ENCODE data around the gene ARHGAP8. TPM values are rescaled to one million over a fixed set of nuclear protein-coding genes. Genes with fewer than 3 reads are reported as not detected.

Gene ARHGAP8
- polyA plus RNA-seq, 2 donors, result 7.2 to 11.2 TPM

DNA sequence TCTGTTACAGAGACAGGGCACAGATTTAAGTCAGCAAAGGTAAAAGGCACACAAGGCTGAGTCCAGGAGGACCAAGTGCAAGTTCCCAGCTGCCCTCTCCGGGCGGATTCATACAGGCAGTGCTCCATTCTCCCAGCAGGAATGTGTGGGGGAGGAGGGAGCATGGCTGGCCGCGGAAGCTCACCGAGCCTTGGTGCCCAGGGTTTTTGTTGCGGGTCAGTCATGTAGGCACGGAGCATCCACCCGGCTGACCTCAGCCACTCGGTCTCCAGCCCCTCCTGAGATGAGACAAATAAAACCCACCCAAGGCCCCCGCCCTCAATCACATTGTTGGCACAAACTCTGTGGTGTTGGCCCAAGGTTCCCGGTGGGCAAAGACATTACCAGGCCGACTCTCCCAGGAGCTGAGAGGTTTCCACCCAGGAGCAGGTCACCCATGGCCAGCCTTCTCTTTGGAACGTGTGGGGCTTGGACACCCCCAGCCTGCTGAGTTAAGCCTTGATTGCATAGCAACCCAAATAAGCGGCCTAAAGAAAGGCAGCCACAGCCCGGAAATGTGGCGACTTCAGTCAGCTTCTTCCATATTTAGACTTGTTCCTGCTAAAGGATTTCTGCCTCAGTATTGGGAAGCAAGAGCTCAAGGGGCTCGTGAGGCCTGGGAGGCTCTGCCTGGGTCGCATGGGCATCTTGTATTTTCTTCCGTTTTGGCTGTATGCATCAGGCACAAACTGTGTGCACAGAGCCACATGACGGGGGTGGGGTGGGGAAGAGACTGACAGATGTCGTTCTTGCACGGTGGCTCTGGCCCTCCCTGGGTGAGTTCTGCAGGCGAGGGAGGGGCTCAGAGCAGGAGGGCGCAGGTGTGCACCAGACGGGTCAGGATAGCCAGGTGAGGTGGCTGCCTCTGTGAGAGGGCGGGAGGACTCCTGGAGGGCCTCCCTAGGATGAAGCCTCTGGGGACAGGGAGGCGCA, 63.0 kb downstream of the ARHGAP8 start:
- Histone ChIP-seq H3K4me3 (ENCODE audit: low read depth in 1 of 2, low read length in 2 of 2) (no peak overlapping the region), H3K27ac (ENCODE audit: low read depth in 2 of 2, low read length in 1 of 2) (no peak overlapping the region), H3K4me1 (ENCODE audit: control insufficient read depth in 2 of 2, insufficient read depth in 2 of 2, low read length in 1 of 2) (no peaks in the 10 kb centered on the region), H3K9me3 (ENCODE audit: control insufficient read depth in 2 of 2, insufficient read depth in 1 of 2, low read depth in 1 of 2, low read length in 1 of 2) (no peaks in the 10 kb centered on the region), H3K27me3 (ENCODE audit: control insufficient read depth in 1 of 2, insufficient read depth in 2 of 2, low read length in 2 of 2) (no peaks in the 10 kb centered on the region), H3K36me3 (ENCODE audit: control insufficient read depth in 2 of 2, insufficient read depth in 2 of 2, low read length in 1 of 2) (no peaks in the 10 kb centered on the region)
- 83 to 88% methylated on average over 27 of the region's 27 CpGs for WGBS, 2 donors

DNA sequence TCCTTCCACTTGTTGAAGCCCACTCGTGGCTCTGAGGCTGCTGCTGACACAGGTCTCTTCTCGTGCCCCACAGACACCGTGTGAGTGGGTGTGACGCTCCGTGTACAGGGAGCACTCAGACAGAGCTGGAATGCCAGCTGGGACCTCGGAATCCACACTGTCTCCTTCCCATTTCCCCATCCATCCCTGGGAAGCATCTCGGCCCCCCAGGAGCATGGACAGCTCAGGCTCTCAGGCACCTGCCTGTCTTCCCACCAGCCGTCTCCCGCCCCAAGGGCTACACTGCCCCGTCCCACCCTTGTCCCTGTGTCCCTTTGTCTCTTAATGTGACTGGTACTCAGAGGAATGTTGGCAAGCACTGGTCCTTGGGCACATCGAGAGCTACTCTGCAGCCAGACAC, 63.8 kb downstream of the ARHGAP8 start:
- Histone ChIP-seq H3K4me1 (ENCODE audit: control insufficient read depth in 2 of 2, insufficient read depth in 2 of 2, low read length in 1 of 2) (no peaks in the 10 kb centered on the region), H3K4me3 (ENCODE audit: low read depth in 1 of 2, low read length in 2 of 2) (no peak overlapping the region), H3K36me3 (ENCODE audit: control insufficient read depth in 2 of 2, insufficient read depth in 2 of 2, low read length in 1 of 2) (no peaks in the 10 kb centered on the region), H3K27ac (ENCODE audit: low read depth in 2 of 2, low read length in 1 of 2) (no peak overlapping the region), H3K9me3 (ENCODE audit: control insufficient read depth in 2 of 2, insufficient read depth in 1 of 2, low read depth in 1 of 2, low read length in 1 of 2) (no peaks in the 10 kb centered on the region), H3K27me3 (ENCODE audit: control insufficient read depth in 1 of 2, insufficient read depth in 2 of 2, low read length in 2 of 2) (no peaks in the 10 kb centered on the region)
- 68 to 76% methylated on average over 11 of the region's 11 CpGs for WGBS, 2 donors

DNA sequence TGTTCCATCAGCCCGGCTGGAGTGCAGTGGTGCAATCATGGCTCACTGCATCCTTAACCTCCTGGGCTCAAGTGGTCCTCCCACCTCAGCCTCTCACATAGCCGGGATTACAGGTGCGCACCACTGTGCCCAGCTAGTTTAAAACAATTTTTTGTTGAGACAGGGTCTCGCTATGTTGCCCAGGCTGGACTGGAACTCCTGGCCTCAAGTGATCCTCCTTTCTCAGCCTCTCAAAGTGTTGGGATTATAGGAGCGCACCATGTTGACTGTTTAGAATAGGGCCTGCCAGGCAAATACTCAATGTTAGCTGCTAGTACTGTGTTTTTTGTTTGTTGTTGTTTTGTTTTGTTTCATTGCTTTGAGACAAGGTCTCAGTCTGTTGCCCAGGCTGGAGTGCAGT, 66.4 kb downstream of the ARHGAP8 start:
- Histone ChIP-seq H3K27me3 (ENCODE audit: control insufficient read depth in 1 of 2, insufficient read depth in 2 of 2, low read length in 2 of 2) (no peaks in the 10 kb centered on the region), H3K4me3 (ENCODE audit: low read depth in 1 of 2, low read length in 2 of 2) (no peak overlapping the region), H3K9me3 (ENCODE audit: control insufficient read depth in 2 of 2, insufficient read depth in 1 of 2, low read depth in 1 of 2, low read length in 1 of 2) (no peaks in the 10 kb centered on the region), H3K36me3 (ENCODE audit: control insufficient read depth in 2 of 2, insufficient read depth in 2 of 2, low read length in 1 of 2) (peaks cover 0 to 3% of the 10 kb centered on the region in 2 donors), H3K4me1 (ENCODE audit: control insufficient read depth in 2 of 2, insufficient read depth in 2 of 2, low read length in 1 of 2) (peaks cover 0 to 2% of the 10 kb centered on the region in 2 donors), H3K27ac (ENCODE audit: low read depth in 2 of 2, low read length in 1 of 2) (no peak overlapping the region)
- 92 to 95% methylated on average over 5 of the region's 5 CpGs for WGBS, 2 donors

DNA sequence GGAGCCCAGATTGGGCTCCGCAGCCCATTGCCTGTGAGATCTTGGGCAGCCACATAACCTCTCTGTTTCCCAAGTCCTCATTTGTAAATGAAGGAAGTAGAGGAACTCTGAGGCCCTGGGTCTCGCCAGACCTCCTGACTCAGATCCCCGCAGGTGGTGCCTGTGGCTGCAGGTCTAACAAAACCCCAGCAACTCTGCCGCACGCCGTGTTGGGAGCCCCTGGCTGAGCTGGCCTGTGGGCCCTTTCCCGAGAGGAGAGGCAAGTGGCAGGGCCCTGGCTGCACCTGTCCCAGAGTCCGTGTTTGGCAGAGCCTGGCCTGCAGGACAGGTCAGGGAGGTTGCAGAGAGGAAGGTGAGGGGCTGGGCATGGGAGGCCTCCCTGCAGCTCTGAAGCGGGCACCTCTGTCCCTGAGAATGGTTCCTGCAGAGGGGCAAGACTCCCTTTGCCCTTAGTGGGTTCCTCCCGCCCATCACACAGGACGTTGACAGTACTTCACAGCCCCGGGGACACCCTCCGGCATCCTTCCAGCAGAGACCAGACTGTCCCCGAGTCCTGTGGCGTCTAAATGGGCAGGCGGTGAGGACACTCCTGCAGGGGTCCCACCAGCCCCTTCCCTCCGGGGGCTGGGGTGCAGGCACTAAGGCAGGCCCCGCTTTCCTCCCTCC, 67.7 kb downstream of the ARHGAP8 start:
- H3K9me3 ChIP-seq (ENCODE audit: control insufficient read depth in 2 of 2, insufficient read depth in 1 of 2, low read depth in 1 of 2, low read length in 1 of 2), result no peaks in the 10 kb centered on the region
- H3K27ac ChIP-seq (ENCODE audit: low read depth in 2 of 2, low read length in 1 of 2), result no peak overlapping the region
- H3K27me3 ChIP-seq (ENCODE audit: control insufficient read depth in 1 of 2, insufficient read depth in 2 of 2, low read length in 2 of 2), result no peaks in the 10 kb centered on the region
- peaks cover 0 to 2% of the 10 kb centered on the region in 2 donors for H3K4me1 ChIP-seq (ENCODE audit: control insufficient read depth in 2 of 2, insufficient read depth in 2 of 2, low read length in 1 of 2)
- H3K36me3 ChIP-seq (ENCODE audit: control insufficient read depth in 2 of 2, insufficient read depth in 2 of 2, low read length in 1 of 2), result peaks cover 0 to 3% of the 10 kb centered on the region in 2 donors
- 76 to 79% methylated on average over 18 of the region's 18 CpGs for WGBS, 2 donors
- H3K4me3 ChIP-seq (ENCODE audit: low read depth in 1 of 2, low read length in 2 of 2), result no peak overlapping the region

DNA sequence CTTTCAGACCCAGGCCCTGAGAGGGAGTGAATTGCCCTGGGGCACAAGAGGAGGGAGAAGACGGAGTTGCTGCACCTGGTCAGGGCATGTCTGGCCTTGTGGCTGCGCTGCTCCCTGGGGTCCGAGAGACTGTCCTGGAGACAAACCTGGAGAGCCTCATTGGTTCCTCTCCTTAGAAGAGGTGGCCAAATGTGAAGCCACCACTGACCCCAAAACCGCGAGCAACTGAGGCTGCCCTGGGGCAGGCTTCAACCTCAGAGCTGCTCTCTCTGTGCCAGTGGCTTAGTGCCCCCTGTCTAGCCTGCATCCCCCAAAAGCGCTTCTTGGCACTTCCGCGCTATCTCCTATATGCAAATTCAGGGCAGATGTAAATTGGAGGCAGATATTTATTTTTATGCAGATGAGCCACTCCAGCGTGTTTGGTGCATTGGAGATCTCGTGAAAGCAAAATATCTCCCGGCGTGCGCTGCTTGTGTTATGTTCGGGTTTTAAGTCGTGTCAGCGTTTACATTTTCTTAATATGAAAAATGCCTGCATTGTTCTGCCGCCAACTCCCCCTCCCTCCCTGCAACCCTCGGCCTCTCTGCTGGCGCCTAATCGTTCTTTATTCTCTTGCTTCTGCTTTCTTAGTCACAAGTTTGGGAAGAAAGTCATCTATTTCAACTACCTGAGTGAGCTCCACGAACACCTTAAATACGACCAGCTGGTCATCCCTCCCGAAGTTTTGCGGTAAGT, 69.5 kb downstream of the ARHGAP8 start:
- Histone ChIP-seq H3K9me3 (ENCODE audit: control insufficient read depth in 2 of 2, insufficient read depth in 1 of 2, low read depth in 1 of 2, low read length in 1 of 2) (no peaks in the 10 kb centered on the region), H3K4me1 (ENCODE audit: control insufficient read depth in 2 of 2, insufficient read depth in 2 of 2, low read length in 1 of 2) (peaks cover 0 to 2% of the 10 kb centered on the region in 2 donors), H3K36me3 (ENCODE audit: control insufficient read depth in 2 of 2, insufficient read depth in 2 of 2, low read length in 1 of 2) (peaks cover 0 to 3% of the 10 kb centered on the region in 2 donors), H3K27ac (ENCODE audit: low read depth in 2 of 2, low read length in 1 of 2) (no peak overlapping the region), H3K27me3 (ENCODE audit: control insufficient read depth in 1 of 2, insufficient read depth in 2 of 2, low read length in 2 of 2) (no peaks in the 10 kb centered on the region), H3K4me3 (ENCODE audit: low read depth in 1 of 2, low read length in 2 of 2) (no peak overlapping the region)
- WGBS, 2 donors, result 70 to 78% methylated on average over 24 of the region's 24 CpGs

DNA sequence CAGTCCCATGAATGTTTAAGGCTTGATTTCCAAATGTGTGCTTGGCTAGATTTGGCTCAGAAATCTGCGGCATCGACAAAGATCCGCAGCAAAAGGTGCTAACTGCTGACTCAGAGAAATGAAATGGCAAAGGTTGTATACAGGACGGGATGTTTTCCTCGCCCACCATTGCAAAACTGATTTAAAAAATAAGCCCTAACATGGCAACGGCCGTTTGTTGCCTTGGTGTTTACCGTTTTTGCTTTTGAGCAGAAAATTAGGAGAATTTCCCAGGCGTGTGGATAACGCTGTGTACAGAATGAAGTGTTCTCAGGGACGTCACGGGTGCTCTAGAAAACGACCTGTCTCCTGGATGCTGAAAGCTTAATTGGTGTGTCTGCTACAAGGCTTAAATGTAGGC, 70.2 kb downstream of the ARHGAP8 start:
- 65 to 76% methylated on average over 13 of the region's 13 CpGs for WGBS, 2 donors
- Histone ChIP-seq H3K4me3 (ENCODE audit: low read depth in 1 of 2, low read length in 2 of 2) (no peak overlapping the region), H3K27me3 (ENCODE audit: control insufficient read depth in 1 of 2, insufficient read depth in 2 of 2, low read length in 2 of 2) (no peaks in the 10 kb centered on the region)

DNA sequence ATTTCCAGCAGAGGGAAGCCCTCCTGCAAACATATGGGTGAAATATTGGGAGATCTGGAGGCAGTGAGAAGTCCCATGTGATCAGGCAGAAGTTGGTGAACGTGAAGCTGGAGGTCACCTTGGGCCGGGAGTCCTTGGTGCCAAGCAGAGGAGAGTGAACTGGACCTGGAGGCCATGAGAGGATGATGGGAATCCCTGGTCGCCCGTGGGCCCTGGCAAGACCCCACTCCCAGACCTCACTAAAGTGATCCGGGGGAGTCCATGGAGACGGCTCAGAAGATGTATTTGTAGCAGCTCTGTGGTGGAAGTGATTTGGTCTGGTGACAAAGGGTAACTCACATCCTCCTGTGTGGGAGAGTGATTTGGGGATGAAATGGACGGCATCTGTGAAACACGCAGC, 71.0 kb downstream of the ARHGAP8 start:
- Histone ChIP-seq H3K4me1 (ENCODE audit: control insufficient read depth in 2 of 2, insufficient read depth in 2 of 2, low read length in 1 of 2) (peaks cover 0 to 2% of the 10 kb centered on the region in 2 donors), H3K36me3 (ENCODE audit: control insufficient read depth in 2 of 2, insufficient read depth in 2 of 2, low read length in 1 of 2) (peaks cover 0 to 3% of the 10 kb centered on the region in 2 donors), H3K4me3 (ENCODE audit: low read depth in 1 of 2, low read length in 2 of 2) (no peak overlapping the region), H3K9me3 (ENCODE audit: control insufficient read depth in 2 of 2, insufficient read depth in 1 of 2, low read depth in 1 of 2, low read length in 1 of 2) (no peaks in the 10 kb centered on the region), H3K27me3 (ENCODE audit: control insufficient read depth in 1 of 2, insufficient read depth in 2 of 2, low read length in 2 of 2) (no peaks in the 10 kb centered on the region), H3K27ac (ENCODE audit: low read depth in 2 of 2, low read length in 1 of 2) (no peak overlapping the region)
- 90 to 92% methylated on average over 8 of the region's 8 CpGs for WGBS, 2 donors

More for the DNA sequence above, 70.2 kb downstream of the ARHGAP8 start:
- Histone ChIP-seq H3K27ac (ENCODE audit: low read depth in 2 of 2, low read length in 1 of 2) (no peak overlapping the region), H3K4me1 (ENCODE audit: control insufficient read depth in 2 of 2, insufficient read depth in 2 of 2, low read length in 1 of 2) (peaks cover 0 to 2% of the 10 kb centered on the region in 2 donors), H3K36me3 (ENCODE audit: control insufficient read depth in 2 of 2, insufficient read depth in 2 of 2, low read length in 1 of 2) (peaks cover 0 to 3% of the 10 kb centered on the region in 2 donors), H3K9me3 (ENCODE audit: control insufficient read depth in 2 of 2, insufficient read depth in 1 of 2, low read depth in 1 of 2, low read length in 1 of 2) (no peaks in the 10 kb centered on the region)

DNA sequence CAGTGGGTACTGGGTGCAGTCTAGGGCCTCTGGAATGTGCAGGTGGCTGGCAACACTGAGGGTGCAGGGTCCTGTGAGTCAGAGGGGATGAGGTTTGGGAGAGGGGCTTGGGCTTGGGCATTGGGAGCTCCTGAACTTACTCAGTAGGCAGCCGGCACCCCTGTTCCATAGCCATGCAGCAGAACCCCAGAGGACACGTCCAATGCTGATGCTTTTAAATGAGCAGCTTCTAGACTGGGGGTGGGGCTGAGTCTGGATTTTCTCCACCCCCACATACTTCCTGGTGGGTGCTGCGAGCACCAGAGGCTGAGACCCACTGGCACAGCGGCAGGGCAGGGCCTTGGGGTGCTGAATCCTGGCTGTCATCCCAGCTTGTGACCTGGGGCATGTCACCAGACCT, 71.4 kb downstream of the ARHGAP8 start:
- Histone ChIP-seq H3K9me3 (ENCODE audit: control insufficient read depth in 2 of 2, insufficient read depth in 1 of 2, low read depth in 1 of 2, low read length in 1 of 2) (no peaks in the 10 kb centered on the region), H3K27me3 (ENCODE audit: control insufficient read depth in 1 of 2, insufficient read depth in 2 of 2, low read length in 2 of 2) (no peaks in the 10 kb centered on the region), H3K36me3 (ENCODE audit: control insufficient read depth in 2 of 2, insufficient read depth in 2 of 2, low read length in 1 of 2) (peaks cover 0 to 3% of the 10 kb centered on the region in 2 donors), H3K4me3 (ENCODE audit: low read depth in 1 of 2, low read length in 2 of 2) (no peak overlapping the region), H3K4me1 (ENCODE audit: control insufficient read depth in 2 of 2, insufficient read depth in 2 of 2, low read length in 1 of 2) (peaks cover 0 to 2% of the 10 kb centered on the region in 2 donors), H3K27ac (ENCODE audit: low read depth in 2 of 2, low read length in 1 of 2) (no peak overlapping the region)
- WGBS, 2 donors, result 88 to 89% methylated on average over 4 of the region's 4 CpGs

DNA sequence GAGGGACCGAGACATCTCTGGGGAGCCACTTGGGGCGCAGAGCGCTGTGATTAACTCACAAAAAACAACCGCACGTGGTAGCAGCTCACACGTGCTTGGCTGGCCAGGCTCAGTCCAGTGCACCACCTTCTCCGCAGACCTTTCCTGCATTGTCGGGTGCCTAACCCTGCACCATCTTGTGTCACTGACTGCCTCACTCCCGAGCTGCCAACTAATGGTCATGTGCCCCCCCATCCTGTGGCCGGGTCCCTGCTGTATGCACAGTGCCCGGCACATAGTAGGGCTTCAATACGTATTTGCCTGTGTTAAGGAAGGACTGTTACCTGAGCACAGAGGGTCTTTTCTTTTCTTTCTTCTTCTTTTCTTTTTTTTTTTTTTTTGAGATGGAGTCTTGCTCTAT, 71.9 kb downstream of the ARHGAP8 start:
- no peaks in the 10 kb centered on the region for H3K9me3 ChIP-seq (ENCODE audit: control insufficient read depth in 2 of 2, insufficient read depth in 1 of 2, low read depth in 1 of 2, low read length in 1 of 2)
- 91 to 93% methylated on average over 12 of the region's 12 CpGs for WGBS, 2 donors
- H3K4me3 ChIP-seq (ENCODE audit: low read depth in 1 of 2, low read length in 2 of 2), result no peak overlapping the region
- peaks cover 0 to 2% of the 10 kb centered on the region in 2 donors for H3K4me1 ChIP-seq (ENCODE audit: control insufficient read depth in 2 of 2, insufficient read depth in 2 of 2, low read length in 1 of 2)
- no peaks in the 10 kb centered on the region for H3K27me3 ChIP-seq (ENCODE audit: control insufficient read depth in 1 of 2, insufficient read depth in 2 of 2, low read length in 2 of 2)
- H3K27ac ChIP-seq (ENCODE audit: low read depth in 2 of 2, low read length in 1 of 2), result no peak overlapping the region
- peaks cover 0 to 3% of the 10 kb centered on the region in 2 donors for H3K36me3 ChIP-seq (ENCODE audit: control insufficient read depth in 2 of 2, insufficient read depth in 2 of 2, low read length in 1 of 2)
